GM23338 (cell line): ENCODE results near the gene FXYD5.

Source experiments
- EZH2 ChIP-seq: fragments of 200-600 bp; sonication (generic); IDR thresholded peaks from one replicate; pipeline ENCODE4 v1.8.0; 2017; ENCODE audit warnings: antibody characterized with exemption, mild to moderate bottlenecking, low read depth; ENCODE audit not compliant: unreplicated experiment
- EZH2phosphoT487 ChIP-seq: fragments of 200-600 bp; sonication (generic); IDR thresholded peaks from one replicate; pipeline ENCODE4 v1.8.1; 2018; ENCODE audit warnings: antibody characterized with exemption; ENCODE audit not compliant: unreplicated experiment
- JUNB ChIP-seq: IDR thresholded peaks from one replicate; pipeline ENCODE4 v1.6.1; 2016; ENCODE audit warnings: antibody characterized with exemption; ENCODE audit not compliant: unreplicated experiment
- POLR2AphosphoS5 ChIP-seq: IDR thresholded peaks from 2 replicates; pipeline ENCODE4 v1.6.1; 2016; ENCODE audit warnings: antibody characterized with exemption, low read depth
- REST ChIP-seq: IDR thresholded peaks from one replicate; pipeline ENCODE4 v1.6.1; 2018; ENCODE audit warnings: antibody characterized with exemption; ENCODE audit not compliant: unreplicated experiment
- ZNF114 ChIP-seq: fragments of 250-450 bp; sonication (Bioruptor Pico); IDR thresholded peaks from 2 replicates; pipeline ENCODE4 v1.5.0; 2020; ENCODE audit warnings: mild to moderate bottlenecking, moderate library complexity
- TF ChIP-seq, protein P1 (sequence below), 2 experiments: fragments of 200-600 bp in 1 of 2; sonication (generic) in 1 of 2; conservative IDR thresholded peaks; 2 replicates each; pipeline versions ENCODE4 v1.5.1 to v1.6.1; 2016 to 2017; ENCODE audit warnings: antibody characterized with exemption in 2 of 2, low read depth in 2 of 2, mild to moderate bottlenecking in 2 of 2, moderate library complexity in 1 of 2

DNA sequence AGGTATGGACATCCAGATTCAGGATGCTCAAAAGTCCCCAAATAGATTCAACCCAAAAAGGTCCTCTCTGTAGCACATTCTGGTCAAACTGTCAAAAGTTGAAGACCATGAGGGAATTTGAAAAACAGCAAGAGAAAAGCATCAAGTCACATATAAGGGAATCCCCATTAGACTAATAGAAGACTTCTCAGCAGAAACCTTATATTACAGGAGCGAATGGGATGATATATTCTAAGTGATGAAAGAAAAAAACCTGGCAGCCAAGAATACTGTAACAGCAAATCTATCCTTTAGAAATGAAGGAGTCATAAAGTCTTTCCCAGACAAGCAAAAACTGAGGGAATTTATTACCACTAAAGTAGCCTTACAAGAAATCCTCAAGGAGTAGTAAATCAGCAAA is 29.7 kb downstream of the FXYD5 start:
- TF ChIP-seq EZH2 = no peak
- TF ChIP-seq, protein P1, sequence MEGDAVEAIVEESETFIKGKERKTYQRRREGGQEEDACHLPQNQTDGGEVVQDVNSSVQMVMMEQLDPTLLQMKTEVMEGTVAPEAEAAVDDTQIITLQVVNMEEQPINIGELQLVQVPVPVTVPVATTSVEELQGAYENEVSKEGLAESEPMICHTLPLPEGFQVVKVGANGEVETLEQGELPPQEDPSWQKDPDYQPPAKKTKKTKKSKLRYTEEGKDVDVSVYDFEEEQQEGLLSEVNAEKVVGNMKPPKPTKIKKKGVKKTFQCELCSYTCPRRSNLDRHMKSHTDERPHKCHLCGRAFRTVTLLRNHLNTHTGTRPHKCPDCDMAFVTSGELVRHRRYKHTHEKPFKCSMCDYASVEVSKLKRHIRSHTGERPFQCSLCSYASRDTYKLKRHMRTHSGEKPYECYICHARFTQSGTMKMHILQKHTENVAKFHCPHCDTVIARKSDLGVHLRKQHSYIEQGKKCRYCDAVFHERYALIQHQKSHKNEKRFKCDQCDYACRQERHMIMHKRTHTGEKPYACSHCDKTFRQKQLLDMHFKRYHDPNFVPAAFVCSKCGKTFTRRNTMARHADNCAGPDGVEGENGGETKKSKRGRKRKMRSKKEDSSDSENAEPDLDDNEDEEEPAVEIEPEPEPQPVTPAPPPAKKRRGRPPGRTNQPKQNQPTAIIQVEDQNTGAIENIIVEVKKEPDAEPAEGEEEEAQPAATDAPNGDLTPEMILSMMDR (conservative IDR thresholded peaks at IDR 0.05; ENCODE audit: low read depth in 2 of 2) = no peak
- no peak for TF ChIP-seq EZH2phosphoT487
- TF ChIP-seq POLR2AphosphoS5 = no peak
- no peak for TF ChIP-seq ZNF114 (CRISPR knock-in tag)
- no peak for TF ChIP-seq JUNB
- no peak for TF ChIP-seq REST
